Measurements from ENCODE around the gene SLC7A7. TPM values are rescaled to one million over a fixed set of nuclear protein-coding genes. Genes with fewer than 3 reads are reported as not detected.
A peak's percentile ranks its signal among the peaks of the same experiment; 100 is the strongest.

The SLC7A7 gene
- total and polyA plus RNA-seq, 9 of the 15 experiments (the other 6 are each of a cell fraction or from before 2014, with no cell fraction given) = 0.07 to 0.68 (median 0.41) TPM

GRCh38 chr14:22780105-22780679, 35.0 kb downstream of the SLC7A7 start:
- DNase-seq (ENCODE audit: extremely low read depth in 1 of 4, low spot score in 3 of 4) = no peak
- ATAC-seq = no peak; the same call in 2 of the 3 replicates
- peak overlapping the region; percentile 68 for H2AFZ ChIP-seq (ENCODE audit: low read depth, low read length)
- H3K4me3 ChIP-seq = no peak overlapping the region
- H3K79me2 ChIP-seq (ENCODE audit: control insufficient read depth, insufficient read depth, low read length) = no peaks in the 10 kb centered on the region
- POLR2A ChIA-PET = interaction anchor here (1.8 kb wide), 1 partner anchor 14 kb away, joined by 5 read pairs; no protein-coding TSS in a partner anchor
- H4K20me1 ChIP-seq (replicated peaks; ENCODE audit: control insufficient read depth, insufficient read depth, low read length) = no peaks in the 10 kb centered on the region
- H3K27ac ChIP-seq (ENCODE audit: extremely low read depth, low read depth, low read length) = no peak overlapping the region
- no peaks in the 10 kb centered on the region for H3K36me3 ChIP-seq (ENCODE audit: control insufficient read depth, insufficient read depth, low read length)
- H3K9me1 ChIP-seq (ENCODE audit: control insufficient read depth, insufficient read depth, low read length) = no peaks in the 10 kb centered on the region
- peak; percentile 15 for FAIRE-seq
- H3K9me3 ChIP-seq (replicated peaks; ENCODE audit: control insufficient read depth, insufficient read depth, low read depth, low read length) = no peaks in the 10 kb centered on the region
- intact Hi-C loops (cut with micrococcal nuclease) = no loop called here
- peaks cover 0 to 8% of the 10 kb centered on the region in 2 experiments; a peak in 3 of 5 replicates for H3K4me1 ChIP-seq (replicated peaks in 1 of 2; ENCODE audit: control insufficient read depth in 2 of 2, insufficient read depth in 2 of 2, low read length in 2 of 2)
- H3K27me3 ChIP-seq (ENCODE audit: control insufficient read depth in 2 of 2, insufficient read depth in 2 of 2, low read length in 2 of 2) = no peaks in the 10 kb centered on the region
- H3K4me2 ChIP-seq (ENCODE audit: insufficient read depth, low read length) = no peak overlapping the region
- H3K9ac ChIP-seq (ENCODE audit: insufficient read depth in 1 of 2, low read depth in 2 of 2, low read length in 2 of 2) = peak overlapping the region in 1 of 2 experiments; percentile 14; a peak in 1 of 4 replicates
- CTCF ChIA-PET (ENCODE audit: low intra/inter-chr PET ratio) = interaction anchor here (5.5 kb wide), 1 partner anchor 72 kb away, joined by 68 read pairs; no protein-coding TSS in a partner anchor
- in situ Hi-C loops (cut with MboI) = no loop called here
- 46% methylated on average over 2 of the region's 2 CpGs for WGBS (ENCODE audit: insufficient coverage, low coverage, missing lambda C conversion rate)
- TF ChIP-seq PTBP1 (IDR thresholded peaks at IDR 0.05; ENCODE audit: low read depth, low read length) (no peak), TEAD4 (IDR thresholded peaks at IDR 0.05; ENCODE audit: low read length) (no peak), TEAD4 (CRISPR knock-in tag; IDR thresholded peaks at IDR 0.05; ENCODE audit: borderline replicate concordance) (no peak), C11orf30 (IDR thresholded peaks at IDR 0.05; ENCODE audit: low read depth) (0 out of 2 replicates have a peak, but pooled peaks have one; percentile 9), HCFC1 (IDR thresholded peaks at IDR 0.05; ENCODE audit: low read depth, low read length) (no peak), ZKSCAN3 (CRISPR knock-in tag; IDR thresholded peaks at IDR 0.05) (no peak), JUND (IDR thresholded peaks at IDR 0.05; ENCODE audit: borderline replicate concordance, low read depth, low read length) (no peak), JUND (tag; IDR thresholded peaks at IDR 0.05; ENCODE audit: borderline replicate concordance, low read depth, low read length) (no peak), HDGF (IDR thresholded peaks at IDR 0.05) (no peak), MBD2 (IDR thresholded peaks at IDR 0.05; ENCODE audit: borderline replicate concordance, low read depth) (no peak), KDM4B (IDR thresholded peaks at IDR 0.05; ENCODE audit: borderline replicate concordance in 2 of 2, low read depth in 1 of 2) (no peak), HNRNPLL (IDR thresholded peaks at IDR 0.05; ENCODE audit: low read depth, low read length, poor library complexity, severe bottlenecking) (no peak), POLR2B (IDR thresholded peaks at IDR 0.05; ENCODE audit: low read depth, partially characterized antibody) (no peak), MAFG (tag; conservative IDR thresholded peaks at IDR 0.05) (0 out of 2 replicates have a peak, but pooled peaks have one; percentile 6), CCAR2 (IDR thresholded peaks at IDR 0.05; ENCODE audit: low read depth, low read length) (no peak)
- TF ChIP-seq, protein P1, sequence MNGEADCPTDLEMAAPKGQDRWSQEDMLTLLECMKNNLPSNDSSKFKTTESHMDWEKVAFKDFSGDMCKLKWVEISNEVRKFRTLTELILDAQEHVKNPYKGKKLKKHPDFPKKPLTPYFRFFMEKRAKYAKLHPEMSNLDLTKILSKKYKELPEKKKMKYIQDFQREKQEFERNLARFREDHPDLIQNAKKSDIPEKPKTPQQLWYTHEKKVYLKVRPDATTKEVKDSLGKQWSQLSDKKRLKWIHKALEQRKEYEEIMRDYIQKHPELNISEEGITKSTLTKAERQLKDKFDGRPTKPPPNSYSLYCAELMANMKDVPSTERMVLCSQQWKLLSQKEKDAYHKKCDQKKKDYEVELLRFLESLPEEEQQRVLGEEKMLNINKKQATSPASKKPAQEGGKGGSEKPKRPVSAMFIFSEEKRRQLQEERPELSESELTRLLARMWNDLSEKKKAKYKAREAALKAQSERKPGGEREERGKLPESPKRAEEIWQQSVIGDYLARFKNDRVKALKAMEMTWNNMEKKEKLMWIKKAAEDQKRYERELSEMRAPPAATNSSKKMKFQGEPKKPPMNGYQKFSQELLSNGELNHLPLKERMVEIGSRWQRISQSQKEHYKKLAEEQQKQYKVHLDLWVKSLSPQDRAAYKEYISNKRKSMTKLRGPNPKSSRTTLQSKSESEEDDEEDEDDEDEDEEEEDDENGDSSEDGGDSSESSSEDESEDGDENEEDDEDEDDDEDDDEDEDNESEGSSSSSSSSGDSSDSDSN (IDR thresholded peaks at IDR 0.05; ENCODE audit: borderline replicate concordance in 1 of 2, low read depth in 2 of 2, low read length in 2 of 2) = no peak
- TF ChIP-seq, protein P2, sequence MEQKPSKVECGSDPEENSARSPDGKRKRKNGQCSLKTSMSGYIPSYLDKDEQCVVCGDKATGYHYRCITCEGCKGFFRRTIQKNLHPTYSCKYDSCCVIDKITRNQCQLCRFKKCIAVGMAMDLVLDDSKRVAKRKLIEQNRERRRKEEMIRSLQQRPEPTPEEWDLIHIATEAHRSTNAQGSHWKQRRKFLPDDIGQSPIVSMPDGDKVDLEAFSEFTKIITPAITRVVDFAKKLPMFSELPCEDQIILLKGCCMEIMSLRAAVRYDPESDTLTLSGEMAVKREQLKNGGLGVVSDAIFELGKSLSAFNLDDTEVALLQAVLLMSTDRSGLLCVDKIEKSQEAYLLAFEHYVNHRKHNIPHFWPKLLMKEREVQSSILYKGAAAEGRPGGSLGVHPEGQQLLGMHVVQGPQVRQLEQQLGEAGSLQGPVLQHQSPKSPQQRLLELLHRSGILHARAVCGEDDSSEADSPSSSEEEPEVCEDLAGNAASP (IDR thresholded peaks at IDR 0.05) = no peak
- no TSS peak for BruUV-seq (replicated peaks)
